Fibroblast of the aortic adventitia (primary cell): ENCODE data around the gene CLSTN1. TPM values are rescaled to one million over a fixed set of nuclear protein-coding genes. Genes with fewer than 3 reads are reported as not detected.
"Not testable (repeated sequence)": the region's sequence is repeated elsewhere in the genome, so short reads cannot be mapped to it uniquely, and the experiment has no call there.

Experiments
- DNase-seq: peaks from one replicate; pipeline ENCODE4 v3.0.0-alpha.2; 2010; ENCODE audit warnings: low read depth
- H3K4me3 ChIP-seq: 2 replicates; pipeline ENCODE4 v1.5.1; 2011; ENCODE audit warnings: low read depth, mild to moderate bottlenecking, control low read depth, low read length, moderate library complexity
- CTCF ChIP-seq: IDR thresholded peaks from 2 replicates; pipeline ENCODE4 v1.5.1; 2011; ENCODE audit warnings: mild to moderate bottlenecking, low read length, control low read depth, inconsistent platforms; ENCODE audit not compliant: insufficient read depth
- total RNA-seq: library from RNA; depleted of rRNA; stranded (reverse); fragments of >200 nt; gene quantifications from 2 replicates; pipeline ENCODE4 v1.2.3, GENCODE V29; 2012; ENCODE audit warnings: low replicate concordance

CLSTN1 gene
- total RNA-seq, 1 donor = 61.5 TPM

- no peak overlapping the region for H3K4me3 ChIP-seq
- DNase-seq = no peak
- TF ChIP-seq CTCF = no peak
Observed at GRCh38 chr1:9805006-9805508, 18.7 kb downstream of the CLSTN1 start.

- not testable (repeated sequence) for H3K4me3 ChIP-seq, DNase-seq
Observed at GRCh38 chr1:9803003-9803918, 20.5 kb downstream of the CLSTN1 start.

- H3K4me3 ChIP-seq = no peak overlapping the region
- DNase-seq = no peak
- TF ChIP-seq CTCF = no peak
Observed at GRCh38 chr1:9801909-9802308, 21.9 kb downstream of the CLSTN1 start.

- DNase-seq = peak; percentile 98
- no peak for TF ChIP-seq CTCF
- peak overlapping the region; percentile 29 for H3K4me3 ChIP-seq
Observed at GRCh38 chr1:9798236-9799130, 25.3 kb downstream of the CLSTN1 start.

- H3K4me3 ChIP-seq = no peak overlapping the region
- no peak for DNase-seq
- TF ChIP-seq CTCF = no peak
Observed at GRCh38 chr1:9797049-9797448, 26.7 kb downstream of the CLSTN1 start.

GRCh38 chr1:9794081-9794480 is 29.7 kb downstream of the CLSTN1 start:
- H3K4me3 ChIP-seq = no peak overlapping the region
- DNase-seq = peak; percentile 32
- TF ChIP-seq CTCF = no peak

GRCh38 chr1:9793291-9793690 is 30.5 kb downstream of the CLSTN1 start:
- no peak overlapping the region for H3K4me3 ChIP-seq
- no peak for TF ChIP-seq CTCF
- DNase-seq = no peak
